ENCODE results near the gene FRMD1.
A peak's percentile ranks its signal among the peaks of the same experiment; 100 is the strongest.
"Not testable (repeated sequence)": the region's sequence is repeated elsewhere in the genome, so short reads cannot be mapped to it uniquely, and the experiment has no call there.

FRMD1 gene

DNA sequence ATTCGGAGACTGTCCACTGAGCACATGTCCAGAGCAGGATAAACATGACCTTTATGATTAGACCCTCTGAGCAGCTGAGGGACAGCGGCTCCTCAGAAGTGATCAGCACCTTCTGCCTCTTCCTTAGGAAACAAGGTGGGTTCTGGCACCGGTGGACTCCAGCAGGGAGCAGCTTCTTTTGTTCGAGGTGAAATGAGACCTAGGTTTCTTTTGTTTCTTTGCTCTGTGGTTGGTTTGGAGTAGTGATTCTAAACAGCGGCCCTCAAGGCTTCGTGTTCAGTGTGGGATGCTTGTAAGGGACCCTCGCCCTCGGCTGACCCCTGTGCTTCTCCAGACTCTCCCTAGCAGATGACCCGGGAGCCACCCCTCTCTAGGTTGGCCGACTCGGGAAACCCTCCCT, 14.6 kb upstream of the FRMD1 start:
- DNase-seq, result no peak

- no peak for DNase-seq
Observed at GRCh38 chr6:168093071-168093505, 14.1 kb upstream of the FRMD1 start.

- DNase-seq, result no peak
Observed at GRCh38 chr6:168092541-168092940, 13.5 kb upstream of the FRMD1 start.

GRCh38 chr6:168091381-168092264, 12.6 kb upstream of the FRMD1 start:
- DNase-seq, result peak; percentile 45

- no peak for DNase-seq
Observed at GRCh38 chr6:168090706-168091105, 11.7 kb upstream of the FRMD1 start.

GRCh38 chr6:168090064-168090690, 11.2 kb upstream of the FRMD1 start:
- no peak for DNase-seq

- peak; percentile 77 for DNase-seq
Observed at GRCh38 chr6:168089186-168090063, 10.4 kb upstream of the FRMD1 start.

DNA sequence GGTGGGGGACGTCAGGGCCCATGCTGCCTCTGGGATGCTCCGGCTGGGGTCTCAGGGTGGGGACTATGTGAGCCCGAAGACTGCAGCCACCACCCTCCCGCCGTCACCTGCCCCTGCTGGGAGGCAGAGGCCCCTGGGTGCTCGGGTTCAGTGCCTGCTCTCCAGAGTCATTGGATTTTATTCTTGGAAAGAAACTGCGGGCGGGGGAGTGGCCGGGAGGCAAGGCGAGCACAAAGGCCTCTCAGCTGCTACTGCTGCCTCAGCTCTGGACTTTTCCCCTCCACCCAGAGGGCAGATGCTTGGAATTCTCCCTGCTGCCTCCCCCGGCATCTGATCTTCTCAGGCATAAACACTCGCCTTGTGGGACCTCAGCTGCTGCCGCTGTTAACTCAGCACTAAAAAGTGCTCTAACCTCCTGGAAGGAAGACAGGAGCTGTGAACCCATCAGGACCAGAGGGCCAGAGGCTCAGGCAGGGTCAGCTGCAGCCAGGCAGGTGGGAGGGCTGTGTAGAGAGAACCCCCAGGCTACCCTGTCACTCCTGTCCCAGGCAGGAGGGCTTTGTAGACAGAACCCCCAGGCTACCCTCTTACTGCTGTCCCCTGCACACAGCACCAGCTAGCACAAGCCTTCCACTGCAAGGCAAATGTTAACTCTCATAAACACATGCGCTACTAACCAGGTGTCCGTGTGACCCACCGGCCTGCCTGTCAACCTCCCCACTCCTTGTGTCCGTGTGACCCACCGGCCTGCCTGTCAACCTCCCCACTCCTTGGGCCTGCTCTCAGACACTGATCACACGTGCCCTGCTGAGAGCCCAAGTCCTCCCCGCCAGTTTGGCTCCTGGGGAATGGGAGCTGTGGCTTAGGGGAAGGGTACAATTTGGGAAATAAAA, 9.4 kb upstream of the FRMD1 start:
- no peak for DNase-seq

DNA sequence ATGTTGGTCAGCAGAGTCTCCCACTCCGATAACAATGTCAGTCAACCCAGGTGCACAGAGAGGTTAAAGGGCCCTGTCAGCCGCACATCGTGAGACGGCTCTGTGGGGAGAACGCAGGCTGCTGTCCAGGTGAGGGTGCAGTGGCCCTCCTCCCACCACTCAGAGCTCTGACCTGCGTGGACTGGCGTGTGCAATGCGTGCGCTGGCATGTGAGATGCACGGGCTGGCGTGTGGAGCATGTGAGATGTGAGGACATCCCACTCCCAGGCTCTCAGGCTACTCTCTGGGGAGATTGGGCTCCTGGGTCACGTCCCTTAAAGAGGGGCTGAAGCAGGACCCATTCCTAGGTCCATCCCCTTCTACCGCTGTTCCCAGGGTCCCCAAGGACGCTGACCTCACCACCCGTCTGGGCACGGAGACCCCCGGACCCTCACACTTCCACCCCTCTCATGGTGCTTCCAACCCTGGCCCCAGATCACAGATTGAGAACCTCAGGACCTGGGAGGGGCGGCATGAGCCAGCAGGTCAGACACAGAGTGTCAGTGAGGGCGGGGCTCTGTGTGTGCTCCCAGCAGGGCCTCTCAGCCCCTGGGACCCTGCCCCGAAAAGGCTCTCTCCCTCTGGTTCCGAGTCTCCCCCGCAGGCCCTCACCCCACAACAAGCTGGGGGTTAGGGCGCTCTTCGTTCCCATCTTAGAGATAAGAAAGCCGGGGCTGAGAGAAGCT, 8.6 kb upstream of the FRMD1 start:
- no peak for DNase-seq

- no peak for DNase-seq
Observed at GRCh38 chr6:168086616-168087015, 7.6 kb upstream of the FRMD1 start.

- DNase-seq, result no peak
Observed at GRCh38 chr6:168086066-168086465, 7.1 kb upstream of the FRMD1 start.

DNA sequence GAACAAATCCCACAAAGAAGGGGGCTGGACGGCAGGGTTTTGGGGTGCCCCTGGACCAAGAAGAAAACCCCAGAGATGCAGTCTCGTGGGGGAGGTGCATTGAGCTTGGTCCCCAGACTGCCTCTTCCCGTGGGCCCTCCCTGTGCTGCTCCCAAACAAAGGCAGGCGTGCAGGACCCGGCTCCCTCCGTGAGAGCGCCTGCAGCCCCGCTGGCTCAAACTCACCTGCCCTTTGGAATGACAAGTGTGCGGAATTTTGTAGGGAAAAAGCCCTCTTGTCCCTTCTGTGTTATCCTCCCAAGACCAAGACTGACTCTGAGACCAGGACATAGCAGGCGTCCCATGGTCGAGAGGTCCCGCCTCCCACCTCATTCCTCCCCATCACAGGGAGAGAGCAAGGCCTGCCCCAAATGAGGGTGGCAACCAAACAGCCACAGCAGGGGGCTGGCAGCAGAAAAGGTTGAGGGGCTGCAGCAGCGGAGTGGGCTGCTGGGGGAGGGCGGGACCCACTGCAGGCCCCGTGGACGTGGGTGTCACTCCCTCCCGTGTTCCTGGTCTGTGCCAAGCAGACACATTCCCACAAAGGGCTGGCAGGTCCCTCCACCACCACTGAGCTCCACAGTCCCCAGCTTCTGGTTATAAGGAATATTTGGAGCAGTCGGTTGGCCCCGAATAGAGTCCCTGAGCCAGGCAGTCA, 5.6 kb upstream of the FRMD1 start:
- DNase-seq, result no peak

- DNase-seq, result peak; percentile 40
Observed at GRCh38 chr6:168083514-168083885, 4.5 kb upstream of the FRMD1 start.

- no peak for DNase-seq
Observed at GRCh38 chr6:168082860-168083513, 4.0 kb upstream of the FRMD1 start.

DNA sequence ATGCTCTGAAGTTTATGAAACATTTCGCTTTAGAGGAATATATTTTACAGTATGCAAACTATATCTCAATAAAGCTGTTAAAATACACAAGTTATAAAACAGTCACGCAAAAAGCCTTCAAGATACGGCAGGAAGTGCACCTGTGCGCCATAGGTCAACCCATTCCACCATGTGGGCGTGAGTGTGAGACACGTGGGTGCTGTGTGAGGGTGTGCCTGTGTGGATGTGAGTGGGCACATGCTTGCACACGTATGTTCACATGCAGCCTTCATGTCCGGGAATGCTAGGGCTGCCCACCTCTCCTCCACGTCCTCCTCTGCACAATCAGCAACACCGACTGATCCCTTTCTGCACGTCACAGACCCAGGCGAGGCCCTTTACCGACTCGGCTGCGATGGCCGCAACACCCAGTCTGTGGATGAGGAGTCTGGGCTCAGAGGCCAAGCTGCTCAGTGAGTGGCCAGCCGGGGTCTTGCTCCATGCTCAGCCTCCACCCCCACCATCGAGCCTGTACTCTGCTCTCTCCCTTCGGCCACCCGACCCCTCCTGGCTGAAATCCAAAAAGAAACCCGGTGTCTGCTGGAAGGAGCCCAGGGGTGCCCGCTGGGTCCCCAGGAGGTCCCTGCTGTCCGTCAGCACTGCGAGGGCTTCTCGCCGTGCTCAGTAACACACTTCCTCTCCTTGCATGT, 3.0 kb upstream of the FRMD1 start:
- no peak for DNase-seq

DNA sequence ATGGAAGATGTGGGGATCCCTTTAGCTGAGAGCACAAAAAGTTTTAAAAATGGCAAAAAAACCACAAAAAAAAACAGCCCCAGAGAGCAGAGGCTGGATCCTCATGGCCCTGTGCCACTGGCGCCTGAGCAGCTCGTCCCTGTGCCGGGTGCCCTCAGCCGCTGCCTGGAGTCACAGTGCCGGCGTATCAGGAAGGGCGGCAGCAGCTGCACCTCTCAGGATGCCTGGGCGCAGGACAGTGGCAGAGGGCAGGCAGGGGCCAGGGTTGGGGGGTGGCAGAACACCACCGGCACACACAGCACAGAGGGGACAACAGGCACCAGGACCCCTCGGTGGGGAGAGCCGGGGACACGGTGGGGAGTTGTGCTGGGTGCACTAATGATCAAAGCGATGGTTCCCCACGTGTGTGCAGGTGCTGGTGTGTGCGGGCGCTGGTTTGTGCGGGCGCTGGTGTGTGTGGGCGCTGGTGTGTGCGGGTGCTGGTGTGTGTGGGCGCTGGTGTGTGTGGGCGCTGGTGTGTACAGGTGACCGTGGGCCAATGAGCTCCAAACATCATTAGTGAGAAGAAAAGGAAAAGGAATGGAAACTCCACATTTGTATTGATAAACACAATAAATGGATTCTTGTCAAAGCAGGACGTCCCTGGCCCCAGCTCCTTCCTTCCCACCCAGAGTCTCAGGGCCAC, 1.5 kb upstream of the FRMD1 start:
- DNase-seq, result no peak

DNA sequence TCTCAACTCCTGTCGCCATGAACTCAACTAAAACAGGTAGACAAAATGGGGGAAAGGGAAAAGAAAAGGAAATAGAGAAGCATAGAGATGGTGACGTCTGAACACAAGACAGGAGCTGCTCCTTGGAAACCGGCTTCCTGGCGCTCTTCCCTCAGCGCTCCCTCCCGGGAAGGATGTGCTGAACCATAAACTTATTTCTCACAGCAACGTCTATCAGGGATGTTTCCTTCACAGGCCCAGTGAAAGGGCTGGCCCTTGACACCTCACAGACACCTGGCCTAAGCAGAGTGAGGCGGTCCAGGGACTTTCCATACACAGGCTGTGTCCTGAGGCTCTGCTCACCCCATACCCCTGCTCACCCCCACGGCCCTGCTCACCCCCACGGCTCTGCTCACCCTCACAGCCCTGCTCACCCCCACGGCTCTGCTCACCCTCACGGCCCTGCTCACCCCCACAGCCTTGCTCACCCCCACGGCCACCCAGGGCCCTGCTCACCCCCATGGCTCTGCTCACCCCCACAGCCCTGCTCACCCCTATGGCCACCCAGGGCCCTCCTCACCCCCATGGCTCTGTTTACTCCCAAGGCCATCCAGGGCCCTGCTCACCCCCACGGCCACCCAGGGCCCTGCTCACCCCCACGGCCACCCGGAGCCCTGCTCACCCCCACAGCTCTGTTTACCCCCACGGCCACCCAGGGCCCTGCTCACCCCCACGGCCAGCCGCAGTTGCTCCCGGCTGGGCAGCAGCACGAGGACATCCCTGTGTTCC, 653 bp downstream of the FRMD1 start:
- DNase-seq, result no peak

GRCh38 chr6:168077401-168077800, 1.6 kb downstream of the FRMD1 start:
- not testable (repeated sequence) for DNase-seq
